Heart right ventricle (tissue), 16 donors: ENCODE data around the gene CPEB2. TPM values are rescaled to one million over a fixed set of nuclear protein-coding genes. Genes with fewer than 3 reads are reported as not detected.

Experiments
- ATAC-seq, 8 donors: fragments of 200-7000 bp; cut with Tn5 transposase; one replicate each; pipeline ENCODE4 v1.9.1; 2020; ENCODE audit warnings: mild to moderate bottlenecking in 8 of 8, moderate library complexity in 8 of 8, moderate number of reproducible peaks in 1 of 8
- DNase-seq, 2 donors: peaks; one replicate each; pipeline ENCODE4 v3.0.0-alpha.2; 2020
- H3K27ac ChIP-seq, 10 donors: fragments of 200-600 bp; sonication (generic) in 2 of 10; one replicate each; pipeline versions ENCODE4 v1.5.0 to v1.8.0; 2020 to 2022; ENCODE audit warnings: mild to moderate bottlenecking in 3 of 10
- H3K27me3 ChIP-seq, 7 donors: fragments of 200-600 bp; one replicate each; pipeline ENCODE4 v1.8.0; 2021 to 2022; ENCODE audit warnings: mild to moderate bottlenecking in 2 of 7
- H3K36me3 ChIP-seq, 9 donors: fragments of 200-600 bp; sonication (generic) in 1 of 9; one replicate each; pipeline versions ENCODE4 v1.5.0 to v1.8.0; 2020 to 2022; ENCODE audit warnings: mild to moderate bottlenecking in 2 of 9
- H3K4me1 ChIP-seq, 9 donors: fragments of 200-600 bp; sonication (generic) in 1 of 9; one replicate each; pipeline versions ENCODE4 v1.5.0 to v1.8.0; 2020 to 2022; ENCODE audit warnings: mild to moderate bottlenecking in 4 of 9
- H3K4me3 ChIP-seq, 10 donors: fragments of 200-600 bp; sonication (generic) in 2 of 10; one replicate each; pipeline versions ENCODE4 v1.5.0 to v1.8.0; 2020 to 2022; ENCODE audit warnings: mild to moderate bottlenecking in 7 of 10, moderate library complexity in 2 of 10
- H3K9me3 ChIP-seq, 11 donors: fragments of 200-600 bp in 10 of 11; sonication (generic) in 2 of 11; one replicate each; pipeline versions ENCODE4 v1.5.0 to v1.8.0; 2013 to 2022; ENCODE audit warnings: mild to moderate bottlenecking in 2 of 11, control low read depth in 1 of 11, moderate library complexity in 1 of 11
- WGBS, 2 donors: extraction: QIAGEN DNeasy Blood & Tissue Kit; methylation state at CpG; one replicate each; pipeline ENCODE4 v1.1.7; 2013; ENCODE audit warnings: inconsistent platforms in 1 of 2; 5-methylcytosine and 5-hydroxymethylcytosine counted together
- intact Hi-C, 10 donors: fragments of 100-400 bp; cut with DNase I; formaldehyde crosslinking; loops; one replicate each; pipeline versions ENCODE4 v1.11.1 to v1.14.2; 2022
- polyA plus RNA-seq, 2 donors: library from polyadenylated mRNA; stranded (reverse); fragments of 200-250 nt; gene quantifications; one replicate each; pipeline ENCODE4 v1.2.3, GENCODE V29; 2013
- total RNA-seq, 10 donors: library from RNA; stranded (reverse); fragmentation: NEBNext Ultra II Directional in 3 of 10; extraction: Animal tissue kit (Norgen Biotek cat#: 25700) in 3 of 10; gene quantifications; one replicate each; pipeline versions ENCODE4 v1.2.1 to v1.2.4, GENCODE V29; 2021 to 2023
- TF ChIP-seq, protein P1 (sequence below), 9 donors: fragments of 200-600 bp; sonication (generic) in 2 of 9; IDR thresholded peaks; one replicate each; pipeline versions ENCODE4 v1.5.0 to v1.8.0; 2021 to 2022; ENCODE audit warnings: antibody characterized with exemption in 9 of 9, mild to moderate bottlenecking in 5 of 9, moderate library complexity in 1 of 9
- donor health status: Arrhythmogenic right ventricular cardiomyopathy.
- donor health status: ischemic (EF 13 %, LVEDD 7.1; RV severe dilation, severe dysfunction).
- donor health status: healthy with polysubstance abuse.
- donor health status: DM: no; HTN: yes; CAD: no.
- donor health status: DM: no; HTN: no; CAD: no.
- donor health status: ischemic (EF 25% LVEDD 6.9; RV normal size, moderate dysfunction).
- donor health status: ischemic (EF 25% LVEDD 5.7; RV mildly dilated, moderate dysfunction).
- donor health status: healthy.
- donor health status: DM: yes; HTN: yes; CAD: no.
- donor health status: Ischemic cardiomyopathy.
- donor health status: ischemic (EF 35%, LVEDD 5.7; RV mildly dilated, moderate dysfunction).
- donor health status: nonischemic (EF 11% LVEDD 7.7; RV severe dilation, severe dysfunction).
- donor health status: DM: yes; HTN: yes; CAD: no.
- donor health status: PGD.
- donor health status: ischemic (EF 29% LVEDD 5.4; RV normal size, mild dysfunction).
- donor health status: nonischemic (EF 23%, LVEDD 6.1; RV moderate dilation, normal function).

The CPEB2 gene
- total and polyA plus RNA-seq, 12 donors = 2.4 to 31.8 (median 21.1) TPM

DNA sequence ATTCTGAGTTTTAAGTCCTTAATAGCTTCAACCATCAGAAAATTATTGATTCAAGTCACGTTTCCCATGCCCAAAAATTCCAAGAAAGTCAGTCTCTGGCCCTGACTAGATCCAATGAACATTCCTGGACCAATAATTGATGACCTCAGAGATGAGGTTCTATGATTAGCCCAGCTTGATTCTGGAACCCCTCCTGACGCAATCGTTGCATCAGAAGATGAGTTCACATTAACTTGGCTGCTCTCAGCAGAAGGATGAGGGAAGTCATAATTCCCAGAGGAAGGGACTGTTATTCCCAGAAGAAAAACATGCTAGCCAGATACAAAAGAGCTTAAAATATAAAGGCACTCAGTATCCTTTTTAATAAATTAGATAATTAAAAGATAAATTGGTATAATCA is 34.3 kb upstream of the CPEB2 start:
- TF ChIP-seq, protein P1, sequence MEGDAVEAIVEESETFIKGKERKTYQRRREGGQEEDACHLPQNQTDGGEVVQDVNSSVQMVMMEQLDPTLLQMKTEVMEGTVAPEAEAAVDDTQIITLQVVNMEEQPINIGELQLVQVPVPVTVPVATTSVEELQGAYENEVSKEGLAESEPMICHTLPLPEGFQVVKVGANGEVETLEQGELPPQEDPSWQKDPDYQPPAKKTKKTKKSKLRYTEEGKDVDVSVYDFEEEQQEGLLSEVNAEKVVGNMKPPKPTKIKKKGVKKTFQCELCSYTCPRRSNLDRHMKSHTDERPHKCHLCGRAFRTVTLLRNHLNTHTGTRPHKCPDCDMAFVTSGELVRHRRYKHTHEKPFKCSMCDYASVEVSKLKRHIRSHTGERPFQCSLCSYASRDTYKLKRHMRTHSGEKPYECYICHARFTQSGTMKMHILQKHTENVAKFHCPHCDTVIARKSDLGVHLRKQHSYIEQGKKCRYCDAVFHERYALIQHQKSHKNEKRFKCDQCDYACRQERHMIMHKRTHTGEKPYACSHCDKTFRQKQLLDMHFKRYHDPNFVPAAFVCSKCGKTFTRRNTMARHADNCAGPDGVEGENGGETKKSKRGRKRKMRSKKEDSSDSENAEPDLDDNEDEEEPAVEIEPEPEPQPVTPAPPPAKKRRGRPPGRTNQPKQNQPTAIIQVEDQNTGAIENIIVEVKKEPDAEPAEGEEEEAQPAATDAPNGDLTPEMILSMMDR (IDR thresholded peaks at IDR 0.05) = no peak
- Histone ChIP-seq H3K27me3 (no peaks in the 10 kb centered on the region), H3K9me3 (peaks cover 0 to 9% (median 0%) of the 10 kb centered on the region in 11 donors), H3K4me3 (no peak overlapping the region), H3K27ac (no peak overlapping the region), H3K4me1 (no peaks in the 10 kb centered on the region), H3K36me3 (no peaks in the 10 kb centered on the region)
- intact Hi-C loops = no loop called here
- no peak for DNase-seq
- 58 to 72% methylated on average over 3 of the region's 3 CpGs for WGBS, 2 donors
- ATAC-seq = no peak

DNA sequence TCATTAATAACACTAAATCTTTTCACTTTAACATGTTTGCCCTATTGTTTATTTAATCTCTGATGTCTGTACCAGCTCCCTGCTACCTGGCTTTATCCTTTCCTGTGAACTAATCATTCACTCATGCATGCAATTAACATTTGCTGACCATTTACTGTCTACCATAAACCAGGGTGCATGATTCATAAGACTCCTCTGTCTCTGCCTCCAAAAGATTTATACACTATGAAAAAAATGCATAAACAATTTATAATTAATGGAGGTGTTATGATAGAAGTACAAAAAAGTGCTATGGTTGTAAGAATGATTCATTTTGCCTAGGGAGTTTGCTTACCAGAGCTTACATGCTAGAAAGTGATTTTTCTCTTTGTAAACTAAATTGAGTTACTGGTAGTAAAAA is 24.5 kb upstream of the CPEB2 start:
- DNase-seq (no peak), ATAC-seq (no peak)
- TF ChIP-seq, protein P1 (IDR thresholded peaks at IDR 0.05) = no peak
- Histone ChIP-seq H3K27ac (no peak overlapping the region), H3K27me3 (no peaks in the 10 kb centered on the region), H3K4me3 (no peak overlapping the region), H3K36me3 (no peaks in the 10 kb centered on the region), H3K4me1 (no peaks in the 10 kb centered on the region), H3K9me3 (peaks cover 0 to 11% (median 0%) of the 10 kb centered on the region in 11 donors)
- intact Hi-C loops = no loop called here

DNA sequence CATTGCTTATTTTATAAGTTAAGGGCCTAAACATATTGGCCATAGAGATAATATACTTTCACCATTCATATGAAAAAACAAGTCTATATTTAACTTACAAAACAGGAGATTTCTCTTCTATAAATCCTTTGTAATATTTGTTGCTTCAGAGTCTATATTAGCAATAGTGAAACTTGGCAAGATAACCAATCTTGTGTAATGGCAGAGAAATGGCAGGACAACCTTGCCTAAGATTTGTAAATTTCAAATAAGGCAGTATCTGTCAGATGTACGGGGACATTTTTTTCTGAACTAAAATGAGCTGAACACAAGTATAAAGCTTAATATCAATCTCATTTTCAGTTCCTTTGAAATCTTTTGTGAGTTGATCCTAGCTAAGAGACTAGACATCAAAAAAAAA is 17.8 kb upstream of the CPEB2 start:
- no peak for DNase-seq

DNA sequence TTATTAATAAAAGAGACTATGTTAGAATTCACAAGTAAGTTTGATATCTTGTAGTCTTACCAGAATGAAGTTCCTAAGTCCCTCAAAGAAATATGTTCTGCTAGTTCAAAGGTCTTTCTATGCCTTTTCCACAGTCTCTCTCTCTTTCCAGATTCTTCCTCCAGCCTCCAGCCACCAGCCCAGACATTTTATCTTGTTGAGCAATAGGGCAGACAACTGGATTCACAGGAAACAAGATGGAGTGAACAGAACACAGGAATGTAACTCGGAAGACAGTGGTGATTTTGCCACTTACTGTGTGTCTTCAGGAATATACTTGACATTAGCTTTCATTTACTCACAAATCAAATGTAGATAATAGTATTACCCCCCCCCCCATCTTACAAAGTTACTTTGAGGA is 17.1 kb upstream of the CPEB2 start:
- Histone ChIP-seq H3K27ac (no peak overlapping the region), H3K27me3 (no peaks in the 10 kb centered on the region), H3K4me1 (no peaks in the 10 kb centered on the region), H3K36me3 (no peaks in the 10 kb centered on the region), H3K9me3 (no peaks in the 10 kb centered on the region), H3K4me3 (no peak overlapping the region)
- ATAC-seq (no peak), DNase-seq (no peak)
- intact Hi-C loops = loop anchor here in 1 of 10 donors (10.0 kb wide), 1 partner anchor 60 kb away; no protein-coding TSS in a partner anchor
- TF ChIP-seq, protein P1 (IDR thresholded peaks at IDR 0.05) = no peak
- WGBS, 2 donors = 68 to 76% methylated on average over 1 of the region's 1 CpG

More for the DNA sequence above, 17.8 kb upstream of the CPEB2 start:
- TF ChIP-seq, protein P1 (IDR thresholded peaks at IDR 0.05) = no peak
- H3K4me1 ChIP-seq = no peaks in the 10 kb centered on the region
- no peak overlapping the region for H3K4me3 ChIP-seq
- intact Hi-C loops = loop anchor here in 1 of 10 donors (10.0 kb wide), 1 partner anchor 60 kb away; no protein-coding TSS in a partner anchor
- H3K36me3 ChIP-seq = no peaks in the 10 kb centered on the region
- no peaks in the 10 kb centered on the region for H3K27me3 ChIP-seq
- WGBS, 2 donors = 86 to 93% methylated on average over 1 of the region's 1 CpG
- ATAC-seq = no peak
- no peaks in the 10 kb centered on the region for H3K9me3 ChIP-seq
- no peak overlapping the region for H3K27ac ChIP-seq
